Activated T-helper 1 cell treated with anti-CD3 and anti-CD28 coated beads, Interleukin-12 subunit alpha, Interleukin-12 subunit beta, Interleukin-2, Interleukin-4 antibody, amounts not matched to agents 30 ng/mL and 10 ng/mL and 1 ng/mL, durations not matched to agents 14 hours and 24 hours and 36 hours (primary cell): Measurements from ENCODE around the gene VPS37B. TPM values are rescaled to one million over a fixed set of nuclear protein-coding genes. Genes with fewer than 3 reads are reported as not detected.
"Not testable (repeated sequence)": the region's sequence is repeated elsewhere in the genome, so short reads cannot be mapped to it uniquely, and the experiment has no call there.

Experiments used
- DNase-seq: peaks from one replicate; pipeline ENCODE4 v3.0.0; 2021; ENCODE audit warnings: low spot score
- H3K27ac Mint-ChIP-seq: one replicate; pipeline ENCODE4 v1.8.0; 2021; ENCODE audit warnings: mild to moderate bottlenecking, mixed read lengths
- H3K27me3 Mint-ChIP-seq: one replicate; pipeline ENCODE4 v1.8.0; 2022; ENCODE audit warnings: mild to moderate bottlenecking, moderate library complexity, mixed read lengths; ENCODE audit not compliant: insufficient read depth
- H3K36me3 Mint-ChIP-seq: one replicate; pipeline ENCODE4 v1.8.0; 2021; ENCODE audit warnings: low read depth, mixed read lengths
- H3K4me1 Mint-ChIP-seq: one replicate; pipeline ENCODE4 v1.8.0; 2021; ENCODE audit warnings: low read depth, mixed read lengths
- H3K4me3 Mint-ChIP-seq: one replicate; pipeline ENCODE4 v1.8.0; 2021; ENCODE audit warnings: mild to moderate bottlenecking, moderate library complexity, mixed read lengths
- H3K9me3 Mint-ChIP-seq: one replicate; pipeline ENCODE4 v1.8.0; 2021; ENCODE audit warnings: mixed read lengths
- intact Hi-C: fragments of 100-400 bp; cut with micrococcal nuclease; formaldehyde crosslinking; loops from one replicate; pipeline ENCODE4 v1.15.1; 2024
- total RNA-seq: library from RNA; stranded (reverse); gene quantifications from 2 replicates; pipeline ENCODE4 v1.2.3, GENCODE V29; 2022

The VPS37B gene
- total RNA-seq, 1 donor from 2014 or later: 12.7 TPM

DNA sequence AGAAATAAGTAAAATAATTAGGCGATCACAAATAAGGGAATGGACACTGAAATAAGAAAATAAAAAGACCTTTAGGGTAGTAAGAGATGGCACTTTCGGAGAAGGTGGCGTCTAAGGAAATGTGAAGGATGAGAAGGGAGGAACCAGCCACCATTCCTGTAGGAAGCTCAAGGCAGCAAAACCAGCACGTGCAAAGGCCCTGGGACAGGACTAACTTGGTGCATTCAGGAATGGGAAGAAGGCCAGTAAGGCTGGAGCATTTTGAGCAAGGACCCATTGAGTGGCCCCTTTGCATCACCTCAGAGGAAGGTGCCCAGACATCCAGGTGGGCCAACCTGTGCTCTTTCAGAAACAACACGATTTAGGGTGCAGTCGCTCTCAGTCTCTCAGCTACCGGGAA, 738 bp upstream of the VPS37B start:
- Mint-ChIP-seq H3K27ac (peak overlapping the region; percentile 91), H3K36me3 (peaks cover 6% of the 10 kb centered on the region), H3K4me3 (peak overlapping the region; percentile 91), H3K9me3 (no peaks in the 10 kb centered on the region), H3K4me1 (peaks cover 93% of the 10 kb centered on the region), H3K27me3 (peaks cover 5% of the 10 kb centered on the region)
- no peak for DNase-seq
- intact Hi-C loops: loop anchor here (2.0 to 5.0 kb wide), 4 partner anchors 78 to 336 kb away; partner anchors contain the start of genes HCAR1, MPHOSPH9, MTRFR and OGFOD2

DNA sequence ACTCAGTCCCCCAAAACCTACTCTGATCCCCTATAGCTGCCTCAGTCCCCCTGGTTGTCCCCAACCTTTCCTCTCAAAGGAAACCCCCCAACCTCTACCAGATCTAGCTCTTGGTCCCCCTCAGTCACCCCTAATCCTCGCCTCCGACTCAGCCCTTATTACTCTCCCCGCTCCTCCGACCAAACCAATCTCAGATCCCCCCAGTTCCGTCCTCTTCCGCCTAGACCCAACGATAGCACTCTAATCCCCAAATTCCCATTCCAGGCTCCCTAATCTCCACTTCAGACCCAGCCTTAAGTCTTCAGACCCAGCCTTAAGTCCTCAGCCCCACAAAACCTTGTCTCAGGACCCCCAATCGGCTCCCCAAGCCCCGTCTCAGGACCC, 612 bp downstream of the VPS37B start:
- Mint-ChIP-seq H3K36me3 (peaks cover 6% of the 10 kb centered on the region), H3K27ac (peak overlapping the region; percentile 91), H3K4me1 (peaks cover 93% of the 10 kb centered on the region), H3K9me3 (no peaks in the 10 kb centered on the region), H3K4me3 (peak overlapping the region; percentile 91), H3K27me3 (peaks cover 5% of the 10 kb centered on the region)
- DNase-seq: no peak
- intact Hi-C loops: loop anchor here (2.0 to 5.0 kb wide), 4 partner anchors 23 to 337 kb away; partner anchors contain the start of genes HCAR1, MPHOSPH9 and MTRFR

DNA sequence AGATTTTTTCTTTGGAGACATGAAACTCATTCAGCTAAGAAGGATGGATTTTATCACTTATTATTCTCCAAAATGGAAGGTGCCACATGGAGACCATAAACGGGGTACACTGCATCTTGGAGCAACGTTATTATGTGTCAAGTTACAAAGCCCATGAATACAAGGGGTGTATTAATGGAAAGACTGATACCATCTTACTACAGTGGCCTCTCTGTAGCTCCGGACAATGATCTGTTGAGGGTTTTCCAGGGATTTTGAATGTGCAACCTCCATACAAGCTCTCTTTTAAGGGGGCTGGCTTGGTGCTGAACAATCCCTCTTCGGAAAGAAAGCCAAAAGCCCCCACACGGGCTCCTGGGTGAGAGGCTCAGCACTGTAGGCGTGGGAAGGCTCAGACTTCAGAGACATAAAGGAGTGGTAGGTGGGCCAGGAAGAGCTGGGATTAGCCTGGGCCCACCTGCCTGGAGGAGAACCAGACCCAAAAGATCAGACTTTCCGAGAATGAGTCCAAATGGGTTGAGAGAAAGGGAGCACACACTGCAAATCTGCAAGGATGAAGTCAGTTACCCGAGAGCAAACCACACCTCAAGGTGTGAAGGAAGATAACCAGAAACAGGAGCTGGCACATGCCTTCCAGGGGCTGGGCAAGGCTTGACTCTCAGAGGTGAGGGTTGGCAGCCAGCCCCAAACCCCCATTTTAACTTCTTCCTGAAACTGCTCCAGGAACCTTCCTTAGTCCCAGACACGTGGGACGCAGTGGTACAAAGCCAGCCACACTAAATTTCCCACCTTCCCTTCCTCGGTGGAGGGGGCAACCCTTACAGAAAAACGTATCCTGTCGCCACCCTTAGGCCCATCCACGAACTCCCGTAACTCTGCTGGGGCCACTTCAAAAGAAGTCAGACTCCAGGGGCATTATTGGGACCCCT, 1.5 kb downstream of the VPS37B start:
- H3K9me3 Mint-ChIP-seq: no peaks in the 10 kb centered on the region
- peak overlapping the region; percentile 91 for H3K27ac Mint-ChIP-seq
- intact Hi-C loops: loop anchor here (2.0 to 5.0 kb wide), 4 partner anchors 22 to 338 kb away; partner anchors contain the start of genes HCAR1, MPHOSPH9 and MTRFR
- H3K4me1 Mint-ChIP-seq: peaks cover 85% of the 10 kb centered on the region
- peaks cover 6% of the 10 kb centered on the region for H3K36me3 Mint-ChIP-seq
- DNase-seq: no peak
- H3K27me3 Mint-ChIP-seq: peaks cover 5% of the 10 kb centered on the region
- H3K4me3 Mint-ChIP-seq: peak overlapping the region; percentile 91

DNA sequence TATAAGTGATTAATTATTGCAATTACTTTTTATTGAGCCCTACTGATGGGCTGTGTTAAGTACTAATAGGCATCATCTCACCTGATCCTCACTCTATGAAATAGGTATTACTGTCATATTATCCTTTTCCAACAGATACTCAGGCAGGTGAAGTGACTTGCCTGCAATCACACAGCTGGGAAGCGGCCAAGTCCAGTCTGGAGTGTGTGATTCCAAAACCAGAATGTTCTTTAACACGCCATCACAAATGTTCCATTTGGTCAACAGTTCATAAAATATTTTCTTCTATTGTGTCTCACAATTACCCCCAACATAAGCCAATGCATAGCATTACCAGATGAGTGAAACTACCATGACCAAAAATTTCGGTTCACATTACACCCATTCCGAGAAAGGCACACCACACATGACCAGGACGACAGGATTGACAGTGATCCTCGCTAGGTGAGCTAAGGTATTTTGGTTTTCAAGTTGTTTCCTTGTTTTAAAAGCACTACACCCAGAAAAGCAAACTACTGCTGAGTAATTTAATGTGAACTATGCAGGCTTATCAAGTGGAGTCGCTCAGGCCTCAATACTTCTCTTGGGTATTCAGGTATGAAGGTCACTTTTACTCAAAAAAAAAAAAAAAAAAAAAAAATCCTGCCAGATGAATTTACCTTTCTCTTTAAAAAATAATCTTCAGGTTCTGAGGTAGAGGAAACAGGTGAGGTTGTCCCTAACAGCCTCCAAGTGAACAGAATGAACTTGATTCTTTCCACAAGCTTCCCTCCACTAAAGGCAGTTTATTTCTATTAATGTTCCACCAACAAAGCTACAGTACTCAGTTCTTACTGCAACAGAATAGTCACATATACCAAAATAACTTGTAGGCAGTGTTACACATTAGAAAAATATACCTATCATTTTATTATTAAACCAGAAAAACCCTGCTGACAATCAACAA, 2.4 kb downstream of the VPS37B start:
- peaks cover 6% of the 10 kb centered on the region for H3K36me3 Mint-ChIP-seq
- peaks cover 82% of the 10 kb centered on the region for H3K4me1 Mint-ChIP-seq
- H3K9me3 Mint-ChIP-seq: no peaks in the 10 kb centered on the region
- no peak for DNase-seq
- H3K4me3 Mint-ChIP-seq: peak overlapping the region; percentile 39
- intact Hi-C loops: loop anchor here (2.0 kb wide), 1 partner anchor 21 kb away; no protein-coding TSS in a partner anchor
- H3K27me3 Mint-ChIP-seq: peaks cover 5% of the 10 kb centered on the region
- H3K27ac Mint-ChIP-seq: no peak overlapping the region

DNA sequence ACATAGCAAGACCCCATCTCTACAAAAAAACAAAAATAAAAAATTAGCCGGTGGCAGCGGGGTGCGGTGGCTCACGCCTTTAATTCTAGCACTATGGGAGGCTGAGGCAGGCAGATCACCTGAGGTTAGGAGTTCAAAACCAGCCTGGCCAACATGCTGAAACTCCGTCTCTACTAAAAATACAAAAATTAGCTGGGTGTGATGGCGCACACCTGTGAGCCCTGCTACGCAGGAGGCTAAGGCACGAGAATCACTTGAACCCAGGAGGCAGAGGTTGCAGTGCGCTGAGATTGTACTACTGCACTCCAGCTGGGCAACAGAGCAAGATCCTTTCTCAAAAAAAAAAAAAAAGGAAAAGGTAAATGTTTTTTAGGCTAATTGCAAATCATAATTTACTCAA, 3.2 kb downstream of the VPS37B start:
- H3K36me3 Mint-ChIP-seq, DNase-seq, intact Hi-C loops, H3K27ac Mint-ChIP-seq, H3K4me3 Mint-ChIP-seq, H3K27me3 Mint-ChIP-seq, H3K9me3 Mint-ChIP-seq: not testable (repeated sequence)
- H3K4me1 Mint-ChIP-seq: peaks cover 82% of the 10 kb centered on the region

DNA sequence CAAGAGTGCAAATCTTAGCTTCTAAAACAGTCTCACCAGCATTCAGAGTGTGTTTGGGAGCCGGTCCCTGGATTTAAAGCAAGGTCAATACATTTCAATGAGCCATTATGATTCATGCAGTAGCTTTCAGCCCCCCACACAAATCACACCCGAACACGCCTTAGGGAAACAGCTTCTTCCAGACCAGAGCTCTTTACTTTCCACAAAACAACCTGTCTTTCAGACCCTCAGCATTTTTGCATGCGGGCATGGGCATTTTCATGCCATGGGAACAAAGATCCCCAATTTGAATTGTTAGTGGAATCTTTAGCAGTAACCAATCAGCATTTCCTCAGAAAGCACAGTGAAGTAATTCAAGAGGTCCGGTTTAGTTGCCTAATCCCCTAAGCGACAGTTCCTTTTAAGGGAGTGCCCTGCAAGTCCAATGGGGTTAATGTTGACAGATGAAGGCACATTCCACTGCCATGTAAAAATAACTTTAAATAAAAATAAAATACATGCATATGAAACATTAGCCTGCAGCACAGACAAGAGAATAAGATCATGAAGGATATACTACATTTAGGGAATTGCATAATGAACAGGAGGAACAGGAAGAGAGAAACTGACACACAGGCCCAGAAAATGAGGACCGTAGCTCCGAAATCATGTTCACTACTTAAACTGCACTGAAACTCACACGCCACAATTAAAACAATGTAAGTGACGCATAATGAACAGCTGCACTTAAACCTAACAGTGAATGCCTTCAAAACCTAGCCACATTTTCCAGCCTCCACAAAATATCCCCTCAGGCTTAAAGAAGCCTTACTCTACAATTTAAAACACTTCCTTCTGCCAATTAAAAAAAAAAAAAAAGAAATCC, 4.0 kb downstream of the VPS37B start:
- no peak for DNase-seq
- intact Hi-C loops: no loop called here
- H3K9me3 Mint-ChIP-seq: no peaks in the 10 kb centered on the region
- peaks cover 10% of the 10 kb centered on the region for H3K36me3 Mint-ChIP-seq
- H3K27me3 Mint-ChIP-seq: peaks cover 5% of the 10 kb centered on the region
- no peak overlapping the region for H3K27ac Mint-ChIP-seq
- H3K4me1 Mint-ChIP-seq: peaks cover 84% of the 10 kb centered on the region
- H3K4me3 Mint-ChIP-seq: no peak overlapping the region

DNA sequence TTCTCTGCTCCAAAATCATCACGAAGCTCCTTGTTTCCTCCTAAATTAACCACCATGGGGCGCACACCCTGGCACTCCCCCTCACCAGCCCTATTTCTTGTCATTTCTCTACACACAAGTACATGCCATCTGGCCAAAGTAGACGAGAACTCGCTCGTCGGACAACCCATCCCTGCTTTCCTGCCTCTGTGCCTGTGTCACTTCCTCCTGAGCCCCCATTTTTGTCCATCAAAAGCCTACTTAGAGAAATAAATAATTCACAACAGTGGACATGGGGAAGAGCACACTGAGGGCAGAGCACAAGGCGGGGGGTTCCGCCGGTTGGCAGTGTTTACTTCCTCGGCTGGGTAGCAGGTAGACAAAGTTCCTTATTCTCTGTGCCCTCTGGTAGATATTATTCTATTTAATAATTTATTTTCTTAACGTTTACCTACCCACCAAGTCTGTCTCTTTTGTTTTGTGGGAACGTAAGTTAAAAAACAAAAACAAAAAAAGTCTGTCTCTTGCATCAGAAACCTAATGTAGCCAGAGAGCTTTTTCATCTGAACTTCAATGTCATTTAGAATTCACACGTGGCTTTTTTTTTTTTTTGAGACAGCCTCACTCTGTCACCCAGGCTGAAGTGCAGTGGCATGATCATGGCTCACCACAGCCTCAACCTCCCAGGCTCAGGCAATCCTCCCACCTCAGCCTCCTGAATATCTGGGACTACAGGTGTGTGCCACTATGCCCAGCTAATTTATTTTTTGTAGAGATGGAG, 6.0 kb downstream of the VPS37B start:
- Mint-ChIP-seq H3K27ac (peak overlapping the region; percentile 15), H3K4me3 (peak overlapping the region; percentile 40), H3K27me3 (no peaks in the 10 kb centered on the region), H3K36me3 (peaks cover 10% of the 10 kb centered on the region), H3K9me3 (no peaks in the 10 kb centered on the region), H3K4me1 (peaks cover 69% of the 10 kb centered on the region)
- intact Hi-C loops: loop anchor here (5.0 kb wide), 1 partner anchor 53 kb away; the partner anchor contains the start of gene HIP1R
- DNase-seq: no peak

DNA sequence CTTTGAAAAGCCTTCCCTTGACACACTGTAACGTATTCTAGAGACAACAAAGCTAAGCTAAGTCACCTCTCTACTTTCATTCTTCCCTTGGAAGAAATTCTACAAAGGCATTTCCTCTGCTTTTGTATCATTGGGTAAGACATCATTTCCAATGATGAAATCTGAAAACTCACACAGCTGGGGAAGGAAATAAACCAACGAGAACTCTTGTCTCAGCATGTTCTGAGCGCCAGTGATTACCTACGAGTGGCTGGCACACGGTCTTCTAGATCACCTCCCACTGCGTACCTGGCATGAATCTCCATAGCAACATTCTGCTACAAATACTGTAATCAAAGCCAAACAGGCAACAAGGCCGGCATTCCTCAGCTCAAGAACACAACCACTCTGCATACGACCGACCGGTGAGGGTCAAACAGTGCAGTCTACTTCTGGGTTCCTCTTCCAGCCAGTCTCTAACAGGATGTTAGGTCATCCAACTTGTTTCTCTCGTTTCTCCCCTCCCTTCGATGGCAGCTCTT, 7.6 kb downstream of the VPS37B start:
- H3K27ac Mint-ChIP-seq: peak overlapping the region; percentile 90
- intact Hi-C loops: loop anchor here (1.0 to 5.0 kb wide), 4 partner anchors 10 to 59 kb away; partner anchors contain the start of gene HIP1R
- H3K9me3 Mint-ChIP-seq: peaks cover 4% of the 10 kb centered on the region
- peak overlapping the region; percentile 81 for H3K4me3 Mint-ChIP-seq
- H3K4me1 Mint-ChIP-seq: peaks cover 65% of the 10 kb centered on the region
- H3K27me3 Mint-ChIP-seq: peaks cover 6% of the 10 kb centered on the region
- peak; percentile 40 for DNase-seq
- peaks cover 10% of the 10 kb centered on the region for H3K36me3 Mint-ChIP-seq

DNA sequence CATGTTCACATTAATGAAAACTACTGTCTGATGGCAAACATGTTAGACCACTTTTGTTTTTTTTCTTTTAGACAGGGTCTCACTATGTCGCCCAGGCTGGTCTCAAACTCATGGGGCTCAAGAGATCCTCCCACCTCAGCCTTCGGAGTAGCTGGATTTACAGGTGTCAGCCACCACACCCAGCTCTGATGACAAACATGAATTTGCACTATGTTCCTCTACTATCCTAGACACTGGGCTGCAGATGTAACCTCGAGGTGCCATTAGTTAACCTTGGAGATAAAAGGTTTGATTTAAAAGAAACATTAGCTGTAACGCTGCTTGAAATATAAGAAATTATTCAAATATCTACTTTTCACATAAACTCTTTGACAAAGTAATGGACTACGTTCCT, 8.1 kb downstream of the VPS37B start:
- peak overlapping the region; percentile 90 for H3K27ac Mint-ChIP-seq
- H3K4me3 Mint-ChIP-seq: peak overlapping the region; percentile 81
- peaks cover 6% of the 10 kb centered on the region for H3K27me3 Mint-ChIP-seq
- peaks cover 11% of the 10 kb centered on the region for H3K36me3 Mint-ChIP-seq
- H3K9me3 Mint-ChIP-seq: peaks cover 4% of the 10 kb centered on the region
- intact Hi-C loops: loop anchor here (1.0 to 5.0 kb wide), 5 partner anchors 10 to 59 kb away; partner anchors contain the start of gene HIP1R
- peaks cover 68% of the 10 kb centered on the region for H3K4me1 Mint-ChIP-seq
- no peak for DNase-seq

DNA sequence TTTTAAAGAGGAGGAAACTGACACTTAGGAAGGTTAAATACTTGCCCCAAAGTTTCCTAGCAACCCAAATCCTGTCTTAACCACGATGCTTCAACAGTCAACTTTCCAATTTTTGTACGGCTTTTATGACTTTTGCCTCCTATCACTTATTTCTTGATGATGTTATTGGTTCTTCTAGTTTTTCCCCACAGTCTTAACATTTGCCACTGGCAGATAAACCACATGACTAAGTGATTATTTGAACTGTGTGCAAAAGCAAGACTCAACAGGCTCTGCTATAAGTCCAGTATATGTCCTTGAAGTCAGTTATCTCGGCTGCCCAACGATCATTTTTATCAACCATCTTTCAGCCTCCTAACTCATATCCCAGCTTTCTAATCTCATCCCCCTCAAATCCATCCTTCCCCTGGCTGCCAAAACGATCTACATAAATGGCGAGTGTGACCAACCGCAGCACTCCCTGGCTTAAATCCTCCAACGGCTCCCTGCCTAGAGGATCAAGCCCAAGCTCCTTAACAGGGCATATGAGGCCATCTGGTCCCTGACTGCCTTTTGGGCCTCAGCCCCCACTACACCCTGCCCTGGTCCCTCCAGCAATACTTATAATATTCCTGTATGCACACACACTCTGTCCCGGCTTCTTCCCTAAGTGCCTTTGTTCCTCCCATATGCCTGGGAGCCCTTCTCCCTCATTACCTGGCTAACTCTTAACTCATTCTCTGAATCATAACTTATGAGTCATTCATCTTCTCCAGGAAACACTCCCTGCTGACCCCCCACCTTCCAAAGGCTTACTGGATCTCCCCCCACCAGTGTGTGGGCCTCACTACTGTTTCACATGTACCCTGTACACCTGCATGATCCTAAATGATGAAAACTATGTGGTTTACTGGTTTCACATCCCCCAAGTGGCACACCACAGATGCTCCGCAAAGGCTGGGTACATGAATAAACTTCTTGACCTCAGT, 8.8 kb downstream of the VPS37B start:
- Mint-ChIP-seq H3K36me3 (peaks cover 7% of the 10 kb centered on the region), H3K27me3 (peaks cover 7% of the 10 kb centered on the region), H3K4me1 (peaks cover 68% of the 10 kb centered on the region), H3K9me3 (peaks cover 4% of the 10 kb centered on the region), H3K4me3 (peak overlapping the region; percentile 48), H3K27ac (peak overlapping the region; percentile 53)
- peak; percentile 38 for DNase-seq
- intact Hi-C loops: loop anchor here (1.0 to 5.0 kb wide), 2 partner anchors 11 to 50 kb away; partner anchors contain the start of gene HIP1R
